ENCODE results near the gene EBI3.
"Not testable (repeated sequence)": the region's sequence is repeated elsewhere in the genome, so short reads cannot be mapped to it uniquely, and the experiment has no call there.

Gene EBI3

DNA sequence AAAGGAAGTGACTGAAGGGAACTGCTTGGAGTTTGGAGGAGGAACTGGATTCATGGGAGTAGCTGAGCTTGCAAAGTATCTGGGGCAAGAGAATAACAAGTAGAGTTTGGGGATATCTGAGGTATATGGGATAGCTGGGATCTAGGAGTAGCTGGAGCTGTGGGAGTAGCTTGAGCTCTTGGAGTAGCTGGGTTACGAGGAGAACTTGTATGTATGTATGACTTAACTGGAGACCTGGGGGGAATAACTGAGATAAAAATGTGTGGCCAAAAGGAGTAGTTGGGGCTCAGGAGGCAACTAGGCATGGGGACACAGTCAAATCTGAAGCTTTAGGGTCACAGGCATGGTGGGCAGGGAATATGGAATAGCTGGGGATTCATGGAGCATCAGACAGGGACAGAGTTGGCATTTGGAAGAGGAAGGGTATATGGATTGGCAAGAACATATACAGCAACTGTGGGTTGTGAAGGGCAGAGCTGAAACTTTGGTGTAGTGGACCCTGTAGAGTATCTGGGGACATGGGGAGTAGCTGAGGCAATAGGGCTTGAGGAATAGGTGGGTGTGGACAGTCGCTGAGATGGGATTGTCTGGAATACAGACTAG, 28.3 kb upstream of the EBI3 start:
- no peak for DNase-seq (ENCODE audit: low read depth)

DNA sequence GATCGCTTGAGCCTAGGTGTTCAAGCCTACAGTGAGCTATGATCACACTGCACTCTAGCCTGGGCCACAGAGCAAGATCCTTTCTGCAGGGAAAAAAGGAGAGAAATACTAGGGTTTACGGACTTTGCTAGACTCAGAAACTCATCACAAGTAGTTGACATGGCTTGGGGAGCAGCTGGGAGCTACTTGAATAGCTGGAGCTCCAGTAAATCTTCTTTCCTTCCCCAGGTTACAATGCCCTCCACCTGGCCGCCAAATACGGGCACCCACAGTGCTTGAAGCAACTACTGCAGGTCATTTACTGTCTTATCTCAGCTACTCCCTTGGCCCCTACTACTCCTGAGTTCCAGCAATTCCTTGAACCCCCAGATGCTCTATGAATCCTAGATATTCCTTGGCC, 27.5 kb upstream of the EBI3 start:
- no peak for DNase-seq (ENCODE audit: low read depth)

- DNase-seq (ENCODE audit: low read depth) = peak; percentile 40
These were observed 22.4 kb upstream of the EBI3 start for GRCh38 chr19:4206818-4207484.

GRCh38 chr19:4208385-4209094, 20.8 kb upstream of the EBI3 start:
- peak; percentile 57 for DNase-seq (ENCODE audit: low read depth)

- DNase-seq (ENCODE audit: low read depth) = no peak
These were observed 19.1 kb upstream of the EBI3 start for GRCh38 chr19:4210166-4210731.

- no peak for DNase-seq (ENCODE audit: low read depth)
These were observed 16.2 kb upstream of the EBI3 start for GRCh38 chr19:4213116-4213515.

DNA sequence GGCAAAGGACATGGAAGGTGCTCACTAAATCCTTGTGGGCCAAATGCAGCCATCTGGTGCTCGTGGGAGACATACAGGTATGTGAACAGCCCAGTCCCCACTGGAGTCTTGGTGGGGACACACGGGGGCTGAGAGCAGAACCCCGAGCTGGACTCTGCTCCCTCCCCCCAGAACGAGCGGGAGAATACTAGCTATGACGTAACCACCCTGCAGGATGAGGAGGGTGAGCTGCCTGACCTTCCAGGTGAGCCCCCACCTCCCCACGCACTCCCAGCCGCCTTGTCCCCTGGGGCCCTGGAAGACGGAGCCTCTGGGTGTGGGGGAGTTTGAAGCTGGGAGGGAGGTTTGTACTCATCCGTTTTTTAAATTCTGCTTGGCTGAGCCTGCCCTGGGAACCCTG, 13.5 kb upstream of the EBI3 start:
- DNase-seq (ENCODE audit: low read depth) = no peak

DNA sequence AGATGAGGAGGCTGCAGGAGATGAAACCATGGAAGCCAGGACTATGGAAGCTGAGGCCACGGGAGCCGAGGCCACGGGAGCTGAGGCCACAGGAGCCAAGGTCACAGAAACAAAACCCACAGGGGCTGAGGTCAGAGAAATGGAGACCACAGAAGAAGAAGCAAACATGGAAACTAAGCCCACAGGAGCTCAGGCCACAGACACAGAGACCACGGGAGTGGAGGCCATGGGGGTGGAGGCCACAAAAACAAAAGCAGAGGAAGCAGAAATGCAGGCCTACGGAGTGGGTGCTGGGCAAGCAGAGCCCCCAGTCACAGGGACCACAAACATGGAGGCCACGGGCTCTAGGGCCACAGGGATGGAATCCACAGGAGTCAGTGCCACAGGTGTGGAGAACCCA, 12.5 kb upstream of the EBI3 start:
- DNase-seq (ENCODE audit: low read depth) = no peak

DNA sequence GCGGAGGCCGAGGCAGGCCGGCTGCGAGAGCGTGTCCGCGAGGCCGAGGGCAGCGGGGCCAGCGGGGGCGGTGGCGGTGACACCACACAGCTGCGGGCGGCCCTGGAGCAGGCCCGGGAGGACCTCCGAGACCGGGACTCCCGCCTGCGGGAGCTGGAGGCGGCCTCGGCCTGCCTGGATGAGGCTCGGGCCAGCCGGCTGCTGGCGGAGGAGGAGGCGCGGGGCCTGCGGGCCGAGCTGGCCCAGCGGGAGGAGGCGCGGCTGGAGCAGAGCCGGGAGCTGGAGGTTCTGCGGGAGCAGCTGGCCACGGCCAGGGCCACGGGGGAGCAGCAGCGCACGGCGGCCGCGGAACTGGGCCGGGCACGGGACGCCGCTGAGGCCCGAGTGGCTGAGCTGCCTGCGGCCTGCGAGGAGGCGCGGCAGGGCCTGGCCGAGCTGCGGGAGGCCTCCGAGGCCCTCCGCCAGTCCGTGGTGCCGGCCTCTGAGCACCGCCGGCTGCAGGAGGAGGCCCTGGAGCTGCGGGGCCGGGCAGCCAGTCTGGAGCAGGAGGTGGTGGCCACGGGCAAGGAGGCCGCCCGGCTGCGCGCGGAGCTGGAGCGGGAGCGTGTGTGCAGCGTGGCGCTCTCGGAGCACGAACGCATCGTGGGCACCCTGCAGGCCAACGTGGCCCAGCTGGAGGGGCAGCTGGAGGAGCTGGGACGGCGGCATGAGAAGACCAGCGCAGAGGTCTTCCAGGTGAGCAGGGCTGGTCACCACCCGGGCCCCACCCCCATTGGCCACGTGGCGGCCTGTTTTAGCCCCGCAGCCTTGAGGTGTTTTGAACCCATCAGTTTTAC, 11.7 kb upstream of the EBI3 start:
- no peak for DNase-seq (ENCODE audit: low read depth)

DNA sequence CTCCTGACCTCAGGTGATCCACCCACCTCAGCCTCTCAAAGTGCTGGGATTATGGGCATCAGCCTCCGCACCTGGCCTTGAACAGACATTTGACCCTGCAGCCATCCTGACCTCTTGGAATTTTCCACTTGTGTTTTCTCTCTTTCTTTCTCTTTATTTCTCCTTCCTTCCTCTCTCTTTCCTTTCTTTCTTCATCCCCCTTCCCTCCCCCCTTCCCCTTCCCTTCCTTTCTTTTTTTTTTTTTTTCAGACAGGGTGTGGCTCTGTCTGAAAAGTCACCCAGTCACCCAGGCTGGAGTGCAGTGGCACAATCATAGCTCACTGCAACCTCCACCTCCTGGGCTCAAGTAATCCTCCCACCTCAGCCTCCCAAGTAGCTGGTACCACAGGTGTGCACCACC, 10.8 kb upstream of the EBI3 start:
- DNase-seq (ENCODE audit: low read depth) = not testable (repeated sequence)

DNA sequence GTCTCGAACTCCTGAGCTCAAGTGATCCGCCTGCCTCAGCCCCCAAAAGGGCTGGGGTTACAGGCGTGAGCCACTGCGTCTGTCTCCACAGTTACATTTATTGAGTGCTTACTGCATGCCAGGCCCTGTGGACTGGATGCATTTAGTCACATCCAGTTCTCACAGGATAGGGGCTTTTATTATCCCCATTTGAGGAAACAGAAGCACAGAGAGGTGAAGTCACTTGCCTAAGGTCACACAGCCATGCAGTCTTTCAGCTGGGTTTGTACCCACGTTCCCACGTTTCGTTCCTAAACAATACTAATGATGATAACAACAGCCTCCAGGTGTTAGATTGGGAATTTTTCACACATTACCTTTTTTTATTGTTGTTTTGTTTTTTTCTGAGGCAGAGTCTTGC, 9.1 kb upstream of the EBI3 start:
- DNase-seq (ENCODE audit: low read depth) = no peak

GRCh38 chr19:4224470-4224869, 4.9 kb upstream of the EBI3 start:
- DNase-seq (ENCODE audit: low read depth) = no peak

GRCh38 chr19:4225885-4226284, 3.4 kb upstream of the EBI3 start:
- no peak for DNase-seq (ENCODE audit: low read depth)

- no peak for DNase-seq (ENCODE audit: low read depth)
These were observed 1.6 kb upstream of the EBI3 start for GRCh38 chr19:4227771-4228170.

- DNase-seq (ENCODE audit: low read depth) = no peak
These were observed 551 bp upstream of the EBI3 start for GRCh38 chr19:4228765-4229178.

- not testable (repeated sequence) for DNase-seq (ENCODE audit: low read depth)
These were observed 914 bp downstream of the EBI3 start for GRCh38 chr19:4230237-4230636.

DNA sequence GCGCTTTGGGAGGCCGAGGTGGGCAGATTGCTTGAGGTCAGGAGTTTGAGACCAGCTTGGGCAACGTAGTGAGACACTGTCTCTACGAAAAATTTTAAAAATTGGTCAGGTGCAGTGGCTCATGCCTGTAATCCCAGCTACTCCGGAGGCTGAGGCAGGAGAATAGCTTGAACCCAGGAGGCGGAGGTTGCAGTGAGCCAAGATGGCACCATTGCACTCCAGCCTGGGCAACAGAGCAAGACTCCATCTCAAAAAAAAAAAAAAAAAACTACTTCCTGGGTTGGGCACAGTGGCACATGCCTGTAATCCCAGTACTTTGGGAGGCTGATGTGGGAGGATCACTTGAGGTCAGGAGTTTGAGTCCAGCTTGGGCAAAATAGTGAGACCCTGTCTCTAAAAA, 2.2 kb downstream of the EBI3 start:
- DNase-seq (ENCODE audit: low read depth) = not testable (repeated sequence)

GRCh38 chr19:4232139-4232538, 2.8 kb downstream of the EBI3 start:
- DNase-seq (ENCODE audit: low read depth) = not testable (repeated sequence)

DNA sequence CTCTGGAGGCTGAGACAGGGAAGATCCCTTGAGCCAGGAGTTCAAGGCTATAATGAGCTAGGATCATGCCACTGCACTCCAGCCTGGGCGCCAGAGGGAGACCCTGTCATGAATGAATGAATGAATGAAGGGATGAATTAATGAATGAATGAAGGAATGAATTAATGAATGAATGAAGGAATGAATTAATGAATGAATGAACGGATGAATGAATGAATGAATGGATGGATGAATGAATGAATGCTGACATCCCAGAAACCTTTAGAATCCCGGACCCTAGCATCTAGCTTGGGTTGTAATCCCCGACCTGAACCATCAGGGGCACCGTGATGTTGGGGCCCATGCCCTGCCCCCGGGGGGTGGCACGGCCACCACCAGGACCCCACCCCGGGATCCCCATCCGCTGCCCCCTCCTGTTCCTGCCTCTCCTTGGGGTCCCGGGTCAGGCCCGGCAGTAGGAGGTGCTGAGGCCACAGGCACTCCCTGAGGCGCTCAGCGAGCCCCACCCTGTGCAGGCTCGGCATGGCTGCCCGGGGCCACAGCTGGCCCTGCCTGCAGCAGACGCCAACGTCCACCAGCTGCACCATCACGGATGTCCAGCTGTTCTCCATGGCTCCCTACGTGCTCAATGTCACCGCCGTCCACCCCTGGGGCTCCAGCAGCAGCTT, 3.4 kb downstream of the EBI3 start:
- no peak for DNase-seq (ENCODE audit: low read depth)

- DNase-seq (ENCODE audit: low read depth) = peak; percentile 14
These were observed 4.0 kb downstream of the EBI3 start for GRCh38 chr19:4233282-4233853.

DNA sequence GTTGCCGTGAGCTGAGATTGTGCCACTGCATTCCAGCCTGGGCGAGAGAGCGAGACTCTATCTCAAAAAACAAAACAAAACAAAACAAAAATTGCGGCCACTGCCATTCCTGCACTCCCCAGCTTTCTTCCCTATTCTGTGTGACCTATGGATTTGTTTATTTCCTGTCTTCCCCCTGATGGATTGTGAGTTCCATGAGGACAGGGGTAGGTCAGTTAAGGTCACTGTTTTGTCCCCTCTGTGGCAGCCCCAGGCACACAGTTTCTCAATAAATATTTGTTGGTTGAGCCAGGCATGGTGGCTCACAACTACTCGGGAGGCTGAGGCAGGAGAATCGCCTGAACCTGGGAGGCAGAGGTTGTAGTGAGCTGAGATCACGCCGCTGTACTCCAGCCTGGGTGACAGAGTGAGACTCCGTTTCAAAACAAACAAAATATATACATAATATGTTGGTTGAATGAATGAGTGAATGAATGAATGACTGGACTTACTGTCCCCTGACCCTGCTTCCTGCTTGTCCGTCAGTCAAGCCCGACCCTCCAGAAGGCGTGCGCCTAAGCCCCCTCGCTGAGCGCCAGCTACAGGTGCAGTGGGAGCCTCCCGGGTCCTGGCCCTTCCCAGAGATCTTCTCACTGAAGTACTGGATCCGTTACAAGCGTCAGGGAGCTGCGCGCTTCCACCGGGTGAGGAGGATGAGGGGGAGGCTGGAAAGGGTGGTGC, 5.0 kb downstream of the EBI3 start:
- DNase-seq (ENCODE audit: low read depth) = no peak
